Measurements from ENCODE around the gene CHIC2.

CHIC2 gene

DNA sequence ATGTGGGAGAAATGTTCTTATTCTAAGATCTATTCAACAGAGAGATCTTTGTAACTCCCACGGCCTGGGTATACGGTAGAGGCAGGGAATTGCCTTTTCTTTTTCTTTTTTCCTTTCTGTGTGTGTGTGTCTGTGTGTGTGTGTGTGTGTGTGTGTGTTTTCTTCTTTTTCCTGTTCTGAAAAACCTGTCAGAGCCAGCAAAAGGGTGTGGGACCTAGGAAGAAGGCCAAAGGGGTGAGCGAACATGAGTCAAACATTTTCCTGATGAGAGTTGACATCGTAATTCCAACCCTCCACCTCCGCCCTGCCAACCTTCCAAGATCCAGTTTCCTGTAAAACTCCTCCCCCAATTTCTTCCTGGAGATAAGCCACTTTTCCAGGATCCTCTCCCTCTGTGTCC is 2.8 kb upstream of the CHIC2 start:
- H3K27ac ChIP-seq (ENCODE audit: low read depth, low read length, poor library complexity, severe bottlenecking): no peak overlapping the region
- H3K4me2 ChIP-seq (ENCODE audit: low read length): no peak overlapping the region
- H3K36me3 ChIP-seq (ENCODE audit: insufficient read depth, low read length): no peaks in the 10 kb centered on the region
- H3K9me3 ChIP-seq (ENCODE audit: low read length): no peaks in the 10 kb centered on the region
- TF ChIP-seq, protein P1, sequence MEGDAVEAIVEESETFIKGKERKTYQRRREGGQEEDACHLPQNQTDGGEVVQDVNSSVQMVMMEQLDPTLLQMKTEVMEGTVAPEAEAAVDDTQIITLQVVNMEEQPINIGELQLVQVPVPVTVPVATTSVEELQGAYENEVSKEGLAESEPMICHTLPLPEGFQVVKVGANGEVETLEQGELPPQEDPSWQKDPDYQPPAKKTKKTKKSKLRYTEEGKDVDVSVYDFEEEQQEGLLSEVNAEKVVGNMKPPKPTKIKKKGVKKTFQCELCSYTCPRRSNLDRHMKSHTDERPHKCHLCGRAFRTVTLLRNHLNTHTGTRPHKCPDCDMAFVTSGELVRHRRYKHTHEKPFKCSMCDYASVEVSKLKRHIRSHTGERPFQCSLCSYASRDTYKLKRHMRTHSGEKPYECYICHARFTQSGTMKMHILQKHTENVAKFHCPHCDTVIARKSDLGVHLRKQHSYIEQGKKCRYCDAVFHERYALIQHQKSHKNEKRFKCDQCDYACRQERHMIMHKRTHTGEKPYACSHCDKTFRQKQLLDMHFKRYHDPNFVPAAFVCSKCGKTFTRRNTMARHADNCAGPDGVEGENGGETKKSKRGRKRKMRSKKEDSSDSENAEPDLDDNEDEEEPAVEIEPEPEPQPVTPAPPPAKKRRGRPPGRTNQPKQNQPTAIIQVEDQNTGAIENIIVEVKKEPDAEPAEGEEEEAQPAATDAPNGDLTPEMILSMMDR (IDR thresholded peaks at IDR 0.05; ENCODE audit: low read length): no peak
- no peak for TF ChIP-seq EZH2 (IDR thresholded peaks at IDR 0.05; ENCODE audit: borderline replicate concordance, low read length)
- H3K9ac ChIP-seq (ENCODE audit: low read length): no peak overlapping the region
- H4K20me1 ChIP-seq (ENCODE audit: insufficient read depth, low read length): no peaks in the 10 kb centered on the region
- no peak overlapping the region for H3K4me3 ChIP-seq (ENCODE audit: low read depth, low read length, poor library complexity, severe bottlenecking)
- H3K79me2 ChIP-seq (ENCODE audit: insufficient read depth, low read length): peaks cover 19% of the 10 kb centered on the region
- H3K9me2 ChIP-seq (ENCODE audit: low read depth, low read length): no peaks in the 10 kb centered on the region
- H2AFZ ChIP-seq (ENCODE audit: low read length): no peak overlapping the region
- H3F3A ChIP-seq (ENCODE audit: insufficient read depth, low read length): no peaks in the 10 kb centered on the region
- H3K27me3 ChIP-seq (ENCODE audit: insufficient read depth, low read length): no peaks in the 10 kb centered on the region
- peaks cover 18% of the 10 kb centered on the region for H3K4me1 ChIP-seq (ENCODE audit: insufficient read depth, low read length, severe bottlenecking)

DNA sequence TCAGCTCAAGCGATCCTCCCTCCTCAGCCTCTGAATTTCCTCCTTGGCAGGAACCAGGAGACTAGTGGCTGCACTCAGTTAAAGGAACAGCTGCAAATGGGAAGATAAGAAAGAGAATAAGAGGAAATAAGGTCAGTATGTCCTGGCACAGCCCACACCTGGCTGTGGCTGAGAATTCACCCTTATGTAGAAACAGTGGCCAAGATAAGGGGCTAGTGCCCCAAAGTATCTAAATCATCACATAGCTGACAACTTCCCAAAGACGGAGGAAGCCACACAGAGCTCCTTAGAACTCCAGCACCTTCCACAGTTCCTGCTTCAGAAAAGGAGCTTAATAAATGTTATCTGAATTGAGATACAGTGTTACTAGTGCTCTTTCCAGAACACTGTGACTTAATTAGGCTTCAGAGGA is 2.3 kb upstream of the CHIC2 start:
- H3K4me1 ChIP-seq (ENCODE audit: insufficient read depth, low read length, severe bottlenecking): peaks cover 23% of the 10 kb centered on the region
- no peak overlapping the region for H2AFZ ChIP-seq (ENCODE audit: low read length)
- TF ChIP-seq, protein P1 (IDR thresholded peaks at IDR 0.05; ENCODE audit: low read length): no peak
- TF ChIP-seq EZH2 (IDR thresholded peaks at IDR 0.05; ENCODE audit: borderline replicate concordance, low read length): no peak
- no peaks in the 10 kb centered on the region for H4K20me1 ChIP-seq (ENCODE audit: insufficient read depth, low read length)
- no peak overlapping the region for H3K4me2 ChIP-seq (ENCODE audit: low read length)
- no peaks in the 10 kb centered on the region for H3F3A ChIP-seq (ENCODE audit: insufficient read depth, low read length)
- H3K9ac ChIP-seq (ENCODE audit: low read length): no peak overlapping the region
- no peaks in the 10 kb centered on the region for H3K9me2 ChIP-seq (ENCODE audit: low read depth, low read length)
- H3K79me2 ChIP-seq (ENCODE audit: insufficient read depth, low read length): peaks cover 24% of the 10 kb centered on the region
- no peaks in the 10 kb centered on the region for H3K9me3 ChIP-seq (ENCODE audit: low read length)
- H3K4me3 ChIP-seq (ENCODE audit: low read depth, low read length, poor library complexity, severe bottlenecking): no peak overlapping the region
- no peaks in the 10 kb centered on the region for H3K27me3 ChIP-seq (ENCODE audit: insufficient read depth, low read length)
- H3K27ac ChIP-seq (ENCODE audit: low read depth, low read length, poor library complexity, severe bottlenecking): no peak overlapping the region
- no peaks in the 10 kb centered on the region for H3K36me3 ChIP-seq (ENCODE audit: insufficient read depth, low read length)

DNA sequence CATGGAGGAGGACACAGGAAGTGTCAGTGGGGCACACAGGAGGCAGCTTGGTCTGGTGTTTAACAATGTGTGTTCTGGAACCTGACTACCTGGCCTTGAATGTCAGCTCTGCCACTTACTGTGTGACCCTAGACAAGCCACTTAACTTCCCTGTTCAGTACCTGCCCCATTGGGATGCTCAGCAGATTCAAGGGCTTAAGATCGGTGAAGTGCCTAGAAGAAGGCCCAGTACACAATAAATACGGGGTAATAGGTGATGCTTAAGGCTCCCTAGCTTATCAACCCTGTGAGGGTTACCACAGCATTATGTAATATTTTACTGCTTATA is 1.6 kb upstream of the CHIC2 start:
- H4K20me1 ChIP-seq (ENCODE audit: insufficient read depth, low read length): no peaks in the 10 kb centered on the region
- H3K27me3 ChIP-seq (ENCODE audit: insufficient read depth, low read length): no peaks in the 10 kb centered on the region
- TF ChIP-seq, protein P1 (IDR thresholded peaks at IDR 0.05; ENCODE audit: low read length): no peak
- H3F3A ChIP-seq (ENCODE audit: insufficient read depth, low read length): no peaks in the 10 kb centered on the region
- H3K9ac ChIP-seq (ENCODE audit: low read length): no peak overlapping the region; the same call in 1 of the 2 replicates
- peaks cover 31% of the 10 kb centered on the region for H3K79me2 ChIP-seq (ENCODE audit: insufficient read depth, low read length)
- no peak overlapping the region for H3K4me3 ChIP-seq (ENCODE audit: low read depth, low read length, poor library complexity, severe bottlenecking)
- no peak overlapping the region for H3K4me2 ChIP-seq (ENCODE audit: low read length)
- H3K9me3 ChIP-seq (ENCODE audit: low read length): no peaks in the 10 kb centered on the region
- H3K9me2 ChIP-seq (ENCODE audit: low read depth, low read length): no peaks in the 10 kb centered on the region
- no peak overlapping the region for H2AFZ ChIP-seq (ENCODE audit: low read length)
- peaks cover 30% of the 10 kb centered on the region for H3K4me1 ChIP-seq (ENCODE audit: insufficient read depth, low read length, severe bottlenecking)
- H3K27ac ChIP-seq (ENCODE audit: low read depth, low read length, poor library complexity, severe bottlenecking): no peak overlapping the region
- H3K36me3 ChIP-seq (ENCODE audit: insufficient read depth, low read length): no peaks in the 10 kb centered on the region
